Measurements from ENCODE around the gene ANKS1B.

ANKS1B gene

DNA sequence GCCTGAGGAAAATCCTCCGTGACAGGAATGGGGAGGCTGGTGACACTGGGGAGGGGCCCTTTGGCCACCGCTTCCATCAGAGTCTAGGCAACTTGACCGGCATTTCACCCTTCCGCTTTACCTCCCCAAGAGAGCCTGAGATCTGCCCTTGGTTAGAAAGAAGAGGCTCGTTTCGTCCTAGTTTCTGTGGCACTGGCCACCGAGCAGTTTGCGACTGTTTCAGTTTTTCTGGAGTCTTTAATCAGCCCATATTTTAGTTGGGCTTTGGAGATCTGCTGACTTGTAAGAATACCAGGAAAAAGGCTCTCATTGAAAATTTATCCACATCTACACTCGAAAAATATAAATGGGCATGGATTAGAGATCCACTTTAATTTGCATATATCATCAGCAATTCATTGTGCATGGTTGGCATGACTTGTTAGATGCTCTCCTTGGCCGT, 414 bp upstream of the ANKS1B start:
- Histone ChIP-seq H3K9ac (ENCODE audit: low read length) (peak overlapping the region; percentile 44), H3K27me3 (ENCODE audit: control insufficient read depth, insufficient read depth, low read length) (peaks cover 17% of the 10 kb centered on the region), H3K9me3 (ENCODE audit: control insufficient read depth, low read length) (no peaks in the 10 kb centered on the region)

DNA sequence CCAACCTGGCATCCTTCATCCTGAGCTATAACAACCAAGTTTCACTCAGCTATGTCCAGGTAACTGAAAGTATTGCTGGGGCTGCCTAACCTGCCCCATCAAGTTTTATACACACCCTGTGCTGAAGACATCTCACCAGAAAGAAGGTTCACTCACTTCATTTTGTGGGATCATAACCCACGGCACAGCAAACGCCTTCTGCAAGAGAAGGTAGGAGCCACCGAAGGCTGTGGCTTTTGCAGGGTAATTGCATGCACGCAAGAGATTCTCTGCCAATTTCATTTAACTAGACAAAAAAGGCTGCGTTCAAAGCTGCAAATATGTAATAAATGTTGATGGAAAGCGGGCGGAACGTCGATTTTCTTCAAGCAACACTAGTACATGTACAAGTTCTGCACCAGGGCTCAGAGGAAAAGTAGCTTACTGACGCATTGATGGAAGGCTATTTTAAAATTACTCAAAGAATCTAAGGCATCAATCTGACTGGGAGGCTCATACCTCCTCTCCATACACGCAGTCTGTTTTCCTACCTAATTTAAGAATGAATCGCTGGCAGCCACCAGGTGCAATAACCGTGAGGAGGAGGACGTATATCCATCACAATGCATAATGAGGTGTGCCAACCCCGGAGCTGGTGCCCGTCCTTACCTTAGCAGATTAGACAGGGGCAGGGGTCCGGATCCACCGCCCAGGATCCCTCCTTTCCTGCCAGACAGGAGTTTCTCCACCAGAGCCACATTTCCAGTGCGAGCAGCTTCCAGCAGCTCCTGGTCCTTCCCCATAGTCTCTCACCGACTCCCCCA, 1.1 kb downstream of the ANKS1B start:
- no peaks in the 10 kb centered on the region for H3K4me1 ChIP-seq (ENCODE audit: control insufficient read depth, insufficient read depth, low read length)
- no peak overlapping the region for H3K9ac ChIP-seq (ENCODE audit: low read length)
- H3K4me3 ChIP-seq (ENCODE audit: low read length): no peak overlapping the region
- H3K27me3 ChIP-seq (ENCODE audit: control insufficient read depth, insufficient read depth, low read length): peaks cover 17% of the 10 kb centered on the region
- no peaks in the 10 kb centered on the region for H3K9me3 ChIP-seq (ENCODE audit: control insufficient read depth, low read length)
- H3K36me3 ChIP-seq (ENCODE audit: control insufficient read depth, insufficient read depth, low read length): no peaks in the 10 kb centered on the region

More for the DNA sequence above, 414 bp upstream of the ANKS1B start:
- Histone ChIP-seq H3K4me1 (ENCODE audit: control insufficient read depth, insufficient read depth, low read length) (no peaks in the 10 kb centered on the region), H3K36me3 (ENCODE audit: control insufficient read depth, insufficient read depth, low read length) (no peaks in the 10 kb centered on the region), H3K4me3 (ENCODE audit: low read length) (no peak overlapping the region)

DNA sequence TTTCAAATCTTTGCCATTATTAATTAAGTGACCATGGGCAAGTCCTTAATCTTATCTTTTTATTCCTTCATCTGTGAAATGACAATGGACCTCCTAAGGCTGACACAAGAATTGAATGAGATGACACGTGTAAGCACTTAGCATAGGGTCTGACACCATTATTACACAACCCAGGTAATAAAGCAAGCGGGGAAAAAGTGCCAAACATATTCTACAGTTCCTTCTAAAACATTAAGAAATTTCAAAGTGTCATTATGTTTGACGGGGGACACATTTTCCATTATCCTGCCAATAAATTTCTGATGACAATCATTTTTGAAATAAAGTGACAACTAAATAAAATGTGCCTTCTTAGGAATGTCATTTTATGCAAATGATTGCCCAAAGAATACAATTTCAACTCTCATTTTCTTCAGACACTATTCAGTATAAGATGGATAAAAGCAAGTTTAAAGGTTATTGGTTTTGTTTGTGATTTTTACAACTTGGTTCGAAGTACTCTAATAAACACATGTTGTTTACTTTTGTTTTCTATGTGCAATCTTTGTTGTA, 3.0 kb downstream of the ANKS1B start:
- Histone ChIP-seq H3K27me3 (ENCODE audit: control insufficient read depth, insufficient read depth, low read length) (peaks cover 17% of the 10 kb centered on the region), H3K4me3 (ENCODE audit: low read length) (no peak overlapping the region), H3K9ac (ENCODE audit: low read length) (no peak overlapping the region), H3K36me3 (ENCODE audit: control insufficient read depth, insufficient read depth, low read length) (no peaks in the 10 kb centered on the region), H3K4me1 (ENCODE audit: control insufficient read depth, insufficient read depth, low read length) (no peaks in the 10 kb centered on the region), H3K9me3 (ENCODE audit: control insufficient read depth, low read length) (no peaks in the 10 kb centered on the region)

DNA sequence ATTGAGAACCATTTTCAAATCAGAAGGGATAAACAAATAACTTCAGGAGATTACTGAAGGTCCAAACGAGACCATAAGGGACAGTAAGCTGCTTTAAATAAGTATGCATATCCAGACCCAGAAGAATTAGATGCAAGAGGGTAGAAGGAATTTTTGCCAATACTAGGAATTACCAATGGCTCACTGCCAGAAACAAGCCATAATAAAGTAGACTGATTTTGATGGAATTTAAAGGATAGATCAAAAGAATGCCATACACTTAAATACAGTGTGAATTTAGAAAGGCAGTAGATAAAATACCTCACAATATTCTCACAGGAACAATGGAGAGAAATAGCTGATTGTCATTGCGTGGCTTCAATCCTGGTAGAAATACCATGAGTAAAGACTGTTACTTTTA, 5.3 kb downstream of the ANKS1B start:
- Histone ChIP-seq H3K4me3 (ENCODE audit: low read length) (no peak overlapping the region), H3K27me3 (ENCODE audit: control insufficient read depth, insufficient read depth, low read length) (peaks cover 13% of the 10 kb centered on the region), H3K9ac (ENCODE audit: low read length) (no peak overlapping the region), H3K36me3 (ENCODE audit: control insufficient read depth, insufficient read depth, low read length) (no peaks in the 10 kb centered on the region), H3K4me1 (ENCODE audit: control insufficient read depth, insufficient read depth, low read length) (no peaks in the 10 kb centered on the region), H3K9me3 (ENCODE audit: control insufficient read depth, low read length) (no peaks in the 10 kb centered on the region)

DNA sequence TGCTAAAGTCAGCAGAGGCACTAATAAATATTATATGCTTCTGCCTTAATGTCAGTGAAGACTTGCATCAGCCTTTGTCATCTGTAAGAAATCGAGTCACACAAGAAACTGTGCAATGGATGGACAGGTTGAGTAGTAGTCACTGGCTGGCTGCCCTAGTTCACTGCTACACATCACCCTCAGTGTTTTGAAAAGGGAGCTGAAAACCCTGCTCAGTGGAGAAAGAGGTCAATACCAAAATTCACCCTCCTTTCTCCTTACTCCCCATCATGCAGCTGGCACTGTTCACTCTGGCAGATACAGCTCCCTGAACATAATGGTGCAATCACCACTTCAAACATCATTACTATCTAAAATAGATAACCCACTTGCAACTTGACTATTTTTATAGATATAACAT, 6.6 kb downstream of the ANKS1B start:
- Histone ChIP-seq H3K4me1 (ENCODE audit: control insufficient read depth, insufficient read depth, low read length) (no peaks in the 10 kb centered on the region), H3K27me3 (ENCODE audit: control insufficient read depth, insufficient read depth, low read length) (peaks cover 1% of the 10 kb centered on the region), H3K36me3 (ENCODE audit: control insufficient read depth, insufficient read depth, low read length) (no peaks in the 10 kb centered on the region), H3K4me3 (ENCODE audit: low read length) (no peak overlapping the region), H3K9ac (ENCODE audit: low read length) (no peak overlapping the region), H3K9me3 (ENCODE audit: control insufficient read depth, low read length) (no peaks in the 10 kb centered on the region)

DNA sequence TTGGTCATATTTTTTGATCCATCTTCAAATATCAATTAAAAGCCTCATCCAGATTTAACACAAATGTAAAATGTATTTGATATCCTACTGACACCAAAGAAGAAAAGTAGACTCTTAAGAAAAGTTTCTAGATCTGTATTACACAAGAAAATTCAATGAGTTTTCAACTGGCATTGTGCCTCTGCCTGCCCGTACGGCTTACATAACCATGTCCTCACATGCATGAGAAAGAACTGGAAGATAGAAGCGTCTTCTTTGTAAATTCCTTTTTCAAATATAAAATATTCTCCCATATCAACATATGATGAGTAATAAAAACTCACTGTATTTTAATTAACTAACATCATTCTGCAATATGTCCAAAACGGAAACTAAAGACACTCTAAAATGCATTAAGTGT, 7.2 kb downstream of the ANKS1B start:
- Histone ChIP-seq H3K9ac (ENCODE audit: low read length) (no peak overlapping the region), H3K36me3 (ENCODE audit: control insufficient read depth, insufficient read depth, low read length) (no peaks in the 10 kb centered on the region), H3K4me3 (ENCODE audit: low read length) (no peak overlapping the region), H3K4me1 (ENCODE audit: control insufficient read depth, insufficient read depth, low read length) (no peaks in the 10 kb centered on the region), H3K27me3 (ENCODE audit: control insufficient read depth, insufficient read depth, low read length) (no peaks in the 10 kb centered on the region), H3K9me3 (ENCODE audit: control insufficient read depth, low read length) (no peaks in the 10 kb centered on the region)

DNA sequence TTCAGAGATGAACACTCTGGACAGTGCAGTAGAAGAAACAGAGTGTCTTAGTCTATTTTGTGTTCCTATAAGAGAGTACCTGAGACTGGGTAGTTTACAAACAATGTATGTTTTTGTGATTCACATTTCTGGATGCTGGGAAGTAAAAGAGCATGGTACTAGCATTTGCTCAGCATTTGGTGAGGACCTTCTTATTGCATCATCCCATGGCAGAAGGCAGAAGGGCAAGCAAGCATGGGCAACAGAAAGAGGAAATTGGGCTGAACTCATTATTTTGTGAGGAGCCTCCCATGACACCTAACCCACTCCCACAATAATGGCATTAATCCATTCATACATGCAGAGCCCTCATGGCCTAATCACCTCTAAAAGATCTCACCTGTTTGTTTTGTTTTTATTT, 8.0 kb downstream of the ANKS1B start:
- Histone ChIP-seq H3K4me1 (ENCODE audit: control insufficient read depth, insufficient read depth, low read length) (no peaks in the 10 kb centered on the region), H3K9me3 (ENCODE audit: control insufficient read depth, low read length) (no peaks in the 10 kb centered on the region), H3K4me3 (ENCODE audit: low read length) (no peak overlapping the region), H3K36me3 (ENCODE audit: control insufficient read depth, insufficient read depth, low read length) (no peaks in the 10 kb centered on the region), H3K27me3 (ENCODE audit: control insufficient read depth, insufficient read depth, low read length) (no peaks in the 10 kb centered on the region), H3K9ac (ENCODE audit: low read length) (no peak overlapping the region)

DNA sequence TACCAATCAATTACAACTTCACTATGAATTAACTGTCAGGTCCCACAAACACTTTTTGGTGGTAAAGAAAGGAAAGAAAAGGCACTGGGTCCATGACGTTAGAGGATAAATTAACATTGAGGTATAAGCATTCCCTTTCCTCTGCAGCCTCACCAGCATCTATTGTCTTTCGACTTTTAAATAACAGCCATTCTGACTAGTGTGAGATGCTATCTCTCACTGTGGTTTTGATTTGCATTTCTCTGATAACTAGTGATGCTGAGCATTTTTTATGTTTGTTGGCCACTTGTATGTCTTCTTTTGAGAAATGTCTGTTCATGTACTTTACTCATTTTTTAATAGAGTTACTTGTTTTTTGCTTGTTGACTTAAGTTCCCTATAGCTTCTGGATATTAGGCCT, 9.4 kb downstream of the ANKS1B start:
- Histone ChIP-seq H3K36me3 (ENCODE audit: control insufficient read depth, insufficient read depth, low read length) (no peaks in the 10 kb centered on the region), H3K9ac (ENCODE audit: low read length) (no peak overlapping the region), H3K4me3 (ENCODE audit: low read length) (no peak overlapping the region), H3K4me1 (ENCODE audit: control insufficient read depth, insufficient read depth, low read length) (no peaks in the 10 kb centered on the region), H3K27me3 (ENCODE audit: control insufficient read depth, insufficient read depth, low read length) (no peaks in the 10 kb centered on the region), H3K9me3 (ENCODE audit: control insufficient read depth, low read length) (no peaks in the 10 kb centered on the region)

DNA sequence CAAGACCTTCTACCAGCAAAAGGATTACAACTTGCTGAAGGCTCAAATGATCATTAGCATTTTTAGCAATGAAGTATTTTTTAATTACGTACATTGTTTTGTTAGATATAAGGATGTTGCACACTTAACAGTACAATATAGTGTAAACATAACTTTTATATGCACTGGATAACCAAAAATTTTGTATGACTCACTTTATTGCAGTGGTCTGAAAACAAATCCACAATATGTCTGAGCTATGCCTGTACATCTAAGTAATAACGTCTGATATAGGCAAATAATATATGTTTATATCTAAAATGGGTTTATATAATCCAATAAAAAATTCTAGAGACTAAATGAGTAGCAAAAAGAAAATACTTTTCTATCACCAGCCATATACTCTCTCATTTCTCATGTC, 10.6 kb downstream of the ANKS1B start:
- Histone ChIP-seq H3K9ac (ENCODE audit: low read length) (no peak overlapping the region), H3K4me3 (ENCODE audit: low read length) (no peak overlapping the region), H3K27me3 (ENCODE audit: control insufficient read depth, insufficient read depth, low read length) (no peaks in the 10 kb centered on the region), H3K4me1 (ENCODE audit: control insufficient read depth, insufficient read depth, low read length) (no peaks in the 10 kb centered on the region), H3K9me3 (ENCODE audit: control insufficient read depth, low read length) (no peaks in the 10 kb centered on the region), H3K36me3 (ENCODE audit: control insufficient read depth, insufficient read depth, low read length) (no peaks in the 10 kb centered on the region)

DNA sequence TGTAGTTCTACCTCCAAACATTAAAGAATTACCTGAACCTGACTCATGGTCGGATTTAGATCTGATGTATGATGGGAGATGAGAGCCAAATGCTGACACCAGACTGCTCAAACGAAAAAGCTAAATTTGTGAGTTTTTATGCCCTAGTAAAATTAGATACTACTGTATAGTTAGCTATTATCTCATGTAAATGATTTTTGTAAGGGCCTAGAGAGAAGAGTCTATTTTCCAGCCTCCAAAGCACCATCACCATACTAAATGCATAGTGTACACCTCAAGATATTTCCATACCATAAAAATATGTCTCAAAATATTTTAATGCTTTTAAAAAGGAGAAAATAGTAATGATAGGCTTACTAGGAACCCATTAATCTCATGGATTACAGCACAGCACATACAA, 18.3 kb downstream of the ANKS1B start:
- Histone ChIP-seq H3K4me1 (ENCODE audit: control insufficient read depth, insufficient read depth, low read length) (no peaks in the 10 kb centered on the region), H3K36me3 (ENCODE audit: control insufficient read depth, insufficient read depth, low read length) (no peaks in the 10 kb centered on the region), H3K4me3 (ENCODE audit: low read length) (no peak overlapping the region), H3K9ac (ENCODE audit: low read length) (no peak overlapping the region), H3K9me3 (ENCODE audit: control insufficient read depth, low read length) (no peaks in the 10 kb centered on the region), H3K27me3 (ENCODE audit: control insufficient read depth, insufficient read depth, low read length) (no peaks in the 10 kb centered on the region)

DNA sequence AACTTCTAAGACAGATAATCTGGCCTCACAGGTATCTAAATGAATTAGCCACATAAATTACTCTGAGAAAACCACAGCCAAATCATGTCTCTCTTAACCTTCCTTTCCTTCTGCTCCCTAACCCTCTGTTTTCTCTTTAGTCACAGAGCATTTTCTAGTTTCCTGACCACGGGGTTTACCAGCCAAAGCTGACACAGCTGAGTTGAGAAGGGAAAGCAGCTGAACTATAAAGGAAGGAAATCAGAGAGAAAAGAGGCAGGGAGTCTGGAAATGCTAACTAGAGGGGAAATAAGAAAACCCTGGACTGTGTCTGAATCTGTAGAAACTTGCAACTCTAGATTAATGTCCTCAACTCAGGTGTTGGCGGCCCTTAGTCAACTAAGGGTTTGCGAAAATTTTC, 24.4 kb downstream of the ANKS1B start:
- Histone ChIP-seq H3K9me3 (ENCODE audit: control insufficient read depth, low read length) (no peaks in the 10 kb centered on the region), H3K4me3 (ENCODE audit: low read length) (no peak overlapping the region), H3K27me3 (ENCODE audit: control insufficient read depth, insufficient read depth, low read length) (no peaks in the 10 kb centered on the region), H3K9ac (ENCODE audit: low read length) (no peak overlapping the region), H3K4me1 (ENCODE audit: control insufficient read depth, insufficient read depth, low read length) (no peaks in the 10 kb centered on the region), H3K36me3 (ENCODE audit: control insufficient read depth, insufficient read depth, low read length) (no peaks in the 10 kb centered on the region)

DNA sequence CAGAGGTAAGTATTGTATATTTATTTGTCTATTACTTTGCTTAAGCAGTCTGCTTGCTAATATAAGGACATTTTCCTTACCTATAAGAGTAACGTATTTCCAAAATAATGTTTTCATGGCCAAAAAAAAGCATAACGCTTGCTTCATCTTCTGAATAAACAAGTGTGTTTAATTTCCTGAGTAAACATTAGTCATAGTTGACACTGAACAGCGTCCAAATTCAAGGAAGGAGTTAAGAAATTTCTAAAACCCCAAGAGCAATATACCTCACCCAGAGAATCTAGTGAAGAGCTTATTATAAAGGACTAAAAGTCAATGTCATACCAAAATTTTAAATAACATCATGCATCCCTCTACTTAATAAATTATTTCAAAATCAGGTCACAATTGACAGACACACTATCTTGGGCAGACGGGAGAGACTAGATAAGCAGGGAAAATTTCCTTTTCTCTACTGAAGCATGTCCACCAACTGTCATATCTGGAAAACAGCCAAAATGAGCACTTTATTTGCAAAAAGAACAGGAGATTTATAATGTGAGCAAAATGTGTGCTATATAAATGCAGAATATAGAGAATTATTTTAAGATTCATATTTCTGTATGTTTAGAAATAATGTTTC, 25.1 kb downstream of the ANKS1B start:
- H3K4me1 ChIP-seq (ENCODE audit: control insufficient read depth, insufficient read depth, low read length): no peaks in the 10 kb centered on the region
- H3K9ac ChIP-seq (ENCODE audit: low read length): no peak overlapping the region
- no peaks in the 10 kb centered on the region for H3K9me3 ChIP-seq (ENCODE audit: control insufficient read depth, low read length)
- H3K4me3 ChIP-seq (ENCODE audit: low read length): no peak overlapping the region
- no peaks in the 10 kb centered on the region for H3K27me3 ChIP-seq (ENCODE audit: control insufficient read depth, insufficient read depth, low read length)
- no peaks in the 10 kb centered on the region for H3K36me3 ChIP-seq (ENCODE audit: control insufficient read depth, insufficient read depth, low read length)
